CD4-positive, alpha-beta T cell treated with Interleukin-2 at 100 ng/mL for 4 hours (primary cell): ENCODE results near the gene CROCC2.

Experiments
- DNase-seq: peaks from one replicate; pipeline ENCODE4 v3.0.0-alpha.2; 2020; ENCODE audit warnings: low spot score

CROCC2 gene

DNA sequence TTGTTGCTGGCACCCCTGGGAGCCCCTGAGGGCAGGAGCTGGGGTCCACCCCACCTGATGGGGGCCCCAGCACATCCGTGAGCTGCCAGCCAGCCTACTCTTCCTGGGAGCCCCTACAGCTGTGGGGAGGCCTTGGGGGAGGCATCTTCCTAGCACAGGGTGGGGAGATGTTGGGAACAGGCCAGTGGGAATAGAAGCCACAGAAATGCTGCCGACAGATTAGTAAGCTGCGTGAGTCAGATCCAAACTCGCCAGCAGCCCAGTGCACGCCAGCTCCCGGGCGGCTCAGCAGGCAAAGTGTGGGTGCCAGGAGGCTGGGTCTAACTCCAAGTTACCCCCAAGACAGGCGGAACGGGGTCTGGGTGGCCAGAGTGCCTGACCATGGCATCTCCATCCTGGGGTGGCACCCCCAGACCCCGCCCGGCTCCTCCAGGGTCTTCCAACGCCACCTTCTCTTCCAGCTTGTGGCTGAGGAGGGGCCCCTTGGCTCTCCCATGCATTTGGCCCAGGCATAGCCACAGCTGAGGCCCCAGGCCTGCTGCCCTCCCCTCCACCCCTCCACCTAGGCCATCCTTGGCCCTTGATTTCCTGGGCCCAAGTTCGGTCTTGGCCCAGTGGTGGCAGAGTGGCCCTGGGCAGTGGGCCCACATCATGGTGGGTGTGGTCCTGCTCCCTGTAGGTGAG, 15.3 kb downstream of the CROCC2 start:
- DNase-seq: no peak

DNA sequence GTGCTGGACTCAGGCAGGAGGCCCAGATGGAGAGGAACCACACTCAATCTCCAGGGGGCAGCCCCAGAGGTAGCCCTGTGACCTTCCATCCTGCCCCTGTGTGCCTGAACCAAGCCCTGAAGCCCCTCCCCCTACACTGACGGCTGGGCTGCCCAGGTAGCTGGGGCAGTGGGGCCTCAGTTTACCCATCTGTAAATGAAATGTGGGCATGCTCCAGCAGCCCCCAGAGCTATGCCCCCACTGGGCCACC, 15.8 kb downstream of the CROCC2 start:
- no peak for DNase-seq

- no peak for DNase-seq
Observed at GRCh38 chr2:240922245-240922981, 16.3 kb downstream of the CROCC2 start.

DNA sequence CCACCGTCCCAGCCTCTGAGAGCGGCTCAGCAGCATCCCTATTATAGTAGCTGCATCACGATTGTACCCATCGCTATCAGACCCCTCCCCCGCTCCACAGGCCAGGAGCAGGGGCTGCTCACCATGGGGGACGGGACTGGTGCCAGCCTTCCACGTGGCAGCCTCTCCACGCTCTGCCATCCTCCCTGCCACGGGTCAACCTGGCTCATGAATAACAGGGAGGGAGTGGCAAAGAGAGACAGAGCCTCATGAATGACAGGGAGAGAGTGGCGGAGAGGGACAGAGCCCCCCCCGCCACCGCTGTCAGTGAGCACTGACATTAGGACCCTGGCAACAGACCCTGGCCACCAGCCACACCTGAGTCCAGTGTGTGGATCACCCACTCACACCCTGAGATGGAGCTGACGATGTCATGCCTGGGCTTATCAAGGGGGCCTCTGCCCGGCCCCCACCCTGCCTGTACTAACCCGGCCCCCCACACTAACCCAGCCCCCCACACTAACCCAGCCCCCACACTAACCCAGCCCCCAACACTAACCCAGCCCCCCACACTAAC, 16.9 kb downstream of the CROCC2 start:
- DNase-seq: no peak

DNA sequence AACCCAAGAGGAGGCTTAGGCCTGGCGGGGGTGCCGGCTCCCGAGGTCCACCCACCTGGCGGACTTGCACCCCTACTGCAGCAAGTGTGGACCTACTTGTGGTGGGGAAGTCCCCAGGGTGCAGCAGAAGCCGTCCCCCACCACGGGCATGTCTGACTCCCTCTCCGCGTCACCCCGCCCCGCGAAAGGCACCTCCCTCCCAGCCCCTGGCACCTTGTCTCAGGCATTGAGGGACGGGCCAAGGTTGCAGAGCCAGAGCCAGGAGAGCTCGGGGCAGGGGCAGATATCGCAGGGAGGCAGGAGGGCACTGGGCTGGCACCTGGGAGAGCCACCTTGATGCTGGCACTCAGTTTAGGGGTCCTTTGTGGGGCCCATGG, 19.0 kb downstream of the CROCC2 start:
- DNase-seq: no peak

DNA sequence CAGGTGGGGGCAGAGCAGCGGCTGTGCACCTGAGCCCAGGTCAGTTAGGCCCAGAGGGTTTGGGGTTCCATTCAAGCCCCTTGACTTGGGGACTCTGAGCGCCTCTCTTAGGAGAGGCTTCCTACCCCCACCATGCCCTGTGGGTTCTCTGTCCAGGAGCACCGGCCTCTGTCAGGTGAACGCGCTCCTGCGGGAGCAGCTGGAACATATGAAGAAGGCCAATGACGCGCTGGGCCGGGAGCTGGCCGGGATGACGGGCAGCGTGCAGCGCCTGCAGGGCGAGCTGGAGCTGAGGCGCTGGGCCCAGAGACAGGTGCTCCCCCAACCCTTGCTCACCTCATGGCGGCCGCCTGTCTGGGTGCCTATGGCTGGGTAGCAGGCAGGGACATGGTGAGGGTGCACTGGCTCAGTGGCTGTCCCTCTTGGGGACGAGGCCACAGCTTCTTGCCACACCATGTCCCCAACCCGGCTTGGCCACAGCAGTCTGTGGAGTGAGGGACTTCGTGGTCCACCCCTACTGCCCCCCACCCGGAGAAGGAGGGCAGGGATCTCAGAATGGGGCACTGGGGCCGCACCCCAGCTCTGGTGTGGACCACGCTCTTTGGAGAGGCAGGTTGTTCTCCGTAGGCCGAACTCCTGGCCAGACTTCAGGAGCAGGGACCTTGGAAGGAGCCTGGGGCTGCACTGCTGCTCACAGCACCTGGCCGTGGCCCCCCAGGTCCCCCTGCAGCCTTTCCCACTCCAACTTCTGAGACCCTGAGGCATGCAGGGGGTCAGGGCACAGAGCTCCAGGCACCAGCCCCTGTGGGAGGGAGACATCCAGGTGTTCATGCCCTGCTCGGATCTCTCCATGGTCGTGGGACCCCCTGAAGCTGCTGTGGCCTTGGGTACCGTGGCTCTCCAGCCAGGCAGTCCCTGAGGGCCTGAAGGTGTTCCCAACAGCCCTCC, 19.7 kb downstream of the CROCC2 start:
- DNase-seq: no peak

DNA sequence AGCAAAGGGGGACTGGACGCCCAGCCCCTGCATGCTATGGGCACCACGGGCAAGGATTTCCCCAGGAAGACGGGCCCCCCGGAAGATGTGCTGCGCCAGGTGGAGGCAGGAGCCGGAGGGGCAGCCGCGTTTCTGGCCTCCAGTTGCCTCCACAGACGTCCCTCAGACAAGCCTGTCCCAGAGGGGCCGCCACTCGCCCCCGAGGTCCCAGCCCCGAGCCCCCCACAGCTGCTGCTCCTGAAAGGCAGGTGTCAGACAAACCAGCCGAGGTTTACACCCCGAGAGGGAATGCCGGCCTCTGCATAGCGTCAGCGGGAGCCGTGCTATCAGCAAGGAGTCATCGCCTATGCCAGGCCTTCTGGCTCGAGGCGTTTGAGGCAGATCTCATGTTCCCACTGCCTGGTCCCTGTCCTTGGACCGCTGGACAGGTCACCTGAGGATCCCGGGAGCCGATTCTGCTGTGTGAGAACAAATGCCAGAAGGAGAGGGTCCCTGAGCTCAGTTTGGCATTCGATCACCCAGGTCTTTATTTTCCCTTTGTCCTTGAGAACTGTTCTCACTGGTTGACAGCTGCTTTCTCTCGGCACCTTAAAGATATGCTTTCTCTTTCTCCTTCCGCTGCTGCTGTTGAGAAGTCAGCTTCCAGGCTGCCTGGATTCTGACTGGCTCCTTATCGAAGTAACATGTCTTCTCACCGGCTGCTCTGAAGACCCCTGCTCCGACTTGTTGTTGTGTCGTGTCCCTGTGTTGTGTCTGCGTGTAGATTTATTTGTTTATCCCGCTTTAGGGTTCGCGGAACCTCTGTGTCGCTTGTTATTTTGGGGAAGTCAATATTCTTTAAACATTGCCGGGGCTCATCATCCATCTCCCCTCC, 20.6 kb downstream of the CROCC2 start:
- DNase-seq: no peak

DNA sequence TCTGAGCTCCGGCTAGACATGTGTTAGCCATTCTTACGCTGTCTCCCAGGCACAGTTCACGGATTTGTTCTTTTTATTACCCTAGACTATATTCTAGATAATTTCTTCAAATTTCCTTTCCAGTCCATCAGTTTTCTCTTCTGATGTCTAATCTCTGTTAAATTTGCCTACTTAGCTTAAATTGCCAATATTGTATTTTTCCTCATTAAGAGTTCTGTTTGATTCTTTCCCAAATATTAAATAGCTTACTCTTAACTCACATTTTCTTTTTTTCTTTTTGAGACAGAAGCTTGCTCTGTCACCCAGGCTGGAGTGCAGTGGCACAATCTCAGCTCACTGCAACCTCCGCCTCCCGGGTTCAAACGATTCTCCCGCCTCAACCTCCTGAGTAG, 21.2 kb downstream of the CROCC2 start:
- no peak for DNase-seq

DNA sequence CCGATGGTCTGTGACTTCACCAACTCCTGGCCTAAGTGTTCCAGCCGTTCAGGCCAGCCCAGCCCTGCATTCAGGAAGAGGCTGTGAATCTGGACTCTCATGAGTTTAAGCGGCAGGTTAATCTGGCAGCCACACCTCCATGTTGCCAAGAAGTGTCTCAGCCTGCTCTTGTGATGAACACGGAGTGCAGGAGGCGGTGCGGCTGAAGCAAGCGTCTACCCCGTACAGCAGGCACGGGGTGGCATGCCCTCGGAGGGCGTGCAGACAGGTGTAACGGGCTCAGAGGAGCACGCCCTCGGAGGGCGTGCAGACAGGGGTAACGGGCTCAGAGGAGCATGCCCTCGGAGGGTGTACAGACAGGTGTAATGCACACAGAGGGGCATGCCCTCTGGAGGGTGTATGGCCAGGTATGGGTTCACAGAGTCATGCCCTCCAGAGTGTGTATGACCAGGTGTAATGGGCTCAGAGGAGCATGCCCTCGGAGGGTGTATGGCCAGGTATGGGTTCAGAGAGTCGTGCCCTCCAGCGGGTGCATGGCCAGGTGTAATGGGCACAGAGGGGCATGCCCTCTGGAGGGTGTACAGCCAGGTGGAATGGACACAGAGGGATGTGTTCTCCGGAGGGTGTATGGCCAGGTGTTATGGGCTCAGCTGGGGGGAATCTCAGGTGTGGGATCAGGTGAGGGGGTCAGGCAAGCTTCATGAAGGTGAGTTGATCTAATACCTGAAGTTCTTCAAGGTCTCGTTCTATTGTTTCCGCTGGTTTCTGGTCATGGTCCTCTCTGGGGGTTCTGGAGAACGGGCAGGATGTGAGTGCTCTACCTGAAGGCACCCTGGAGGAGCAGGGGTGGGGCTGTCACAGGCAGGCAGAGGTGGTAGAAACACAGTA, 22.6 kb downstream of the CROCC2 start:
- DNase-seq: no peak

- no peak for DNase-seq
Observed at GRCh38 chr2:240929364-240930095, 23.4 kb downstream of the CROCC2 start.

GRCh38 chr2:240930096-240930630, 24.0 kb downstream of the CROCC2 start:
- DNase-seq: no peak

- no peak for DNase-seq
Observed at GRCh38 chr2:240930631-240931318, 24.6 kb downstream of the CROCC2 start.

GRCh38 chr2:240931319-240931949, 25.3 kb downstream of the CROCC2 start:
- DNase-seq: no peak

DNA sequence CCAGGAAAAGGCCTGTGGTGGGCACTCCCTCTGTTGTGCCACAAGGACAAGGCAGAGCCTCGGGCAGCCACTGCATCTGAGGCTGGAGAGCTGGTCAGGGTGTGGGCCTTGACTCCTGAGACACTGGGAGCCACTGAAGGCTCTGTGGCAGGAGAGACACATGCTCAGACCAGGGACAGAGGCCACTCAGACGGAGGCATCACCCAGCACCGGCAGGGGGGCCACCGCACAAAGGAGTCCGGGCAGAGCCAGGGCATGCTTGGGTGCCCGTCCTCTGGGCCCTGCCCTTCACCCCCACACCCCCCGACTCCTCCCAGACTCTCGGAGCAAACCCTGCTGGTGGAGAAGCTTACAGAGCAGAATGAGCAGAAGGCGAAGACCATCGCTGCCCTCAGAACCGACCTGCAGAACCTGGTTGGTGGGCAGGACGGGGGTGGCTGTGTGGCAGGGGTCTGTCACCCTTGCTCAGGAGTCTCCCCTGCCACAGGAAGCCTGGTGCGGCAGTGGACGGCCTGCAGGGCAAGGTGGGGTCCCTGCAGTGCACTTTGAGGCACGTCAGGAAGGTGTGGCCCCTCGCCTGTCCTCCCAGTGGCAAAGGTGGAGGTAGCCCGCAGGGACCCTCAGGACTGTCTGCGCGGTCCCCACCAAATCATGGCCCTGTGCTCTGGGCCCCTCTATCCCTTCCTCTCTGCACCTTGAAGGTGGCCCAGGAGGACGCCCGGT, 26.0 kb downstream of the CROCC2 start:
- no peak for DNase-seq

DNA sequence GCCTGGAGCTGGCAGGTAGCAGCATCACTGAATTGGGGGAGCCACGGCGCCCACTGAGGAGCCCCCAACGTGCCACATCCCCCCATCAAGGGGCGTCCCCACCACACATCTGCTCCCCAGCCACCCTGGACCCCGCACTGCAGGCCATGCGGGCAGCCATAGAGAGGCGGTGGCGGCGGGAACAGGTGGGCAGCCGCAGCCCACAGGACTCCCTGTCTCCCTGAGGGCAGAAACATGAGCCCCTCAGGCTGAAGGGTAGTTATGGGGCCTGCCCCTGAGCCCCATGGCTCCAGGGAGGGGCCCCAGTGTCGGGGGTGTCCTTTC, 26.6 kb downstream of the CROCC2 start:
- no peak for DNase-seq

GRCh38 chr2:240933048-240933965, 27.2 kb downstream of the CROCC2 start:
- DNase-seq: no peak
